Activated T-helper 1 cell treated with anti-CD3 and anti-CD28 coated beads, Interleukin-12 subunit alpha, Interleukin-12 subunit beta, Interleukin-2, Interleukin-4 antibody, amounts not matched to agents 30 ng/mL and 10 ng/mL and 1 ng/mL, durations not matched to agents 14 hours and 24 hours and 36 hours (primary cell): ENCODE measurements around the gene CFAP99. TPM values are rescaled to one million over a fixed set of nuclear protein-coding genes. Genes with fewer than 3 reads are reported as not detected.

Experiments used
- DNase-seq: peaks from one replicate; pipeline ENCODE4 v3.0.0; 2021; ENCODE audit warnings: low spot score
- H3K27ac Mint-ChIP-seq: one replicate; pipeline ENCODE4 v1.8.0; 2021; ENCODE audit warnings: mild to moderate bottlenecking, mixed read lengths
- H3K27me3 Mint-ChIP-seq: one replicate; pipeline ENCODE4 v1.8.0; 2022; ENCODE audit warnings: mild to moderate bottlenecking, moderate library complexity, mixed read lengths; ENCODE audit not compliant: insufficient read depth
- H3K36me3 Mint-ChIP-seq: one replicate; pipeline ENCODE4 v1.8.0; 2021; ENCODE audit warnings: low read depth, mixed read lengths
- H3K4me1 Mint-ChIP-seq: one replicate; pipeline ENCODE4 v1.8.0; 2021; ENCODE audit warnings: low read depth, mixed read lengths
- H3K4me3 Mint-ChIP-seq: one replicate; pipeline ENCODE4 v1.8.0; 2021; ENCODE audit warnings: mild to moderate bottlenecking, moderate library complexity, mixed read lengths
- H3K9me3 Mint-ChIP-seq: one replicate; pipeline ENCODE4 v1.8.0; 2021; ENCODE audit warnings: mixed read lengths
- intact Hi-C: fragments of 100-400 bp; cut with micrococcal nuclease; formaldehyde crosslinking; loops from one replicate; pipeline ENCODE4 v1.15.1; 2024
- total RNA-seq: library from RNA; stranded (reverse); gene quantifications from 2 replicates; pipeline ENCODE4 v1.2.3, GENCODE V29; 2022

The CFAP99 gene
- total RNA-seq, 1 donor from 2014 or later: not detected

- H3K27me3 Mint-ChIP-seq: no peaks in the 10 kb centered on the region
- peaks cover 24% of the 10 kb centered on the region for H3K36me3 Mint-ChIP-seq
- H3K9me3 Mint-ChIP-seq: no peaks in the 10 kb centered on the region
- intact Hi-C loops: no loop called here
- DNase-seq: no peak
- H3K4me1 Mint-ChIP-seq: peaks cover 61% of the 10 kb centered on the region
- H3K27ac Mint-ChIP-seq: no peak overlapping the region
- no peak overlapping the region for H3K4me3 Mint-ChIP-seq
Observed at GRCh38 chr4:2487632-2488031, 68.9 kb downstream of the CFAP99 start.

GRCh38 chr4:2489081-2489805, 70.5 kb downstream of the CFAP99 start:
- Mint-ChIP-seq H3K27ac (no peak overlapping the region), H3K4me3 (no peak overlapping the region), H3K4me1 (peaks cover 57% of the 10 kb centered on the region), H3K9me3 (no peaks in the 10 kb centered on the region), H3K27me3 (no peaks in the 10 kb centered on the region), H3K36me3 (peaks cover 30% of the 10 kb centered on the region)
- intact Hi-C loops: no loop called here
- DNase-seq: no peak

GRCh38 chr4:2489841-2490552, 71.2 kb downstream of the CFAP99 start:
- peaks cover 50% of the 10 kb centered on the region for H3K4me1 Mint-ChIP-seq
- intact Hi-C loops: no loop called here
- H3K27ac Mint-ChIP-seq: peak overlapping the region; percentile 29
- DNase-seq: no peak
- H3K27me3 Mint-ChIP-seq: no peaks in the 10 kb centered on the region
- H3K4me3 Mint-ChIP-seq: no peak overlapping the region
- no peaks in the 10 kb centered on the region for H3K9me3 Mint-ChIP-seq
- peaks cover 27% of the 10 kb centered on the region for H3K36me3 Mint-ChIP-seq

- H3K9me3 Mint-ChIP-seq: no peaks in the 10 kb centered on the region
- peaks cover 28% of the 10 kb centered on the region for H3K4me1 Mint-ChIP-seq
- peaks cover 39% of the 10 kb centered on the region for H3K36me3 Mint-ChIP-seq
- no peak overlapping the region for H3K4me3 Mint-ChIP-seq
- no peaks in the 10 kb centered on the region for H3K27me3 Mint-ChIP-seq
- H3K27ac Mint-ChIP-seq: no peak overlapping the region
- intact Hi-C loops: no loop called here
- DNase-seq: no peak
Observed at GRCh38 chr4:2492970-2493369, 74.2 kb downstream of the CFAP99 start.

GRCh38 chr4:2494992-2495391, 76.2 kb downstream of the CFAP99 start:
- Mint-ChIP-seq H3K9me3 (no peaks in the 10 kb centered on the region), H3K4me3 (no peak overlapping the region), H3K27ac (no peak overlapping the region), H3K27me3 (no peaks in the 10 kb centered on the region), H3K4me1 (peaks cover 22% of the 10 kb centered on the region), H3K36me3 (peaks cover 38% of the 10 kb centered on the region)
- intact Hi-C loops: no loop called here
- DNase-seq: no peak

- H3K36me3 Mint-ChIP-seq: peaks cover 37% of the 10 kb centered on the region
- no peaks in the 10 kb centered on the region for H3K27me3 Mint-ChIP-seq
- no peaks in the 10 kb centered on the region for H3K9me3 Mint-ChIP-seq
- no peak overlapping the region for H3K4me3 Mint-ChIP-seq
- intact Hi-C loops: no loop called here
- H3K4me1 Mint-ChIP-seq: peaks cover 27% of the 10 kb centered on the region
- no peak for DNase-seq
- H3K27ac Mint-ChIP-seq: no peak overlapping the region
Observed at GRCh38 chr4:2497324-2497723, 78.6 kb downstream of the CFAP99 start.

- Mint-ChIP-seq H3K27ac (no peak overlapping the region), H3K4me1 (peaks cover 22% of the 10 kb centered on the region), H3K36me3 (peaks cover 33% of the 10 kb centered on the region), H3K9me3 (no peaks in the 10 kb centered on the region), H3K4me3 (no peak overlapping the region), H3K27me3 (no peaks in the 10 kb centered on the region)
- intact Hi-C loops: no loop called here
- DNase-seq: no peak
Observed at GRCh38 chr4:2497931-2498330, 79.2 kb downstream of the CFAP99 start.

- peaks cover 24% of the 10 kb centered on the region for H3K36me3 Mint-ChIP-seq
- peak overlapping the region; percentile 18 for H3K27ac Mint-ChIP-seq
- no peaks in the 10 kb centered on the region for H3K9me3 Mint-ChIP-seq
- no peak overlapping the region for H3K4me3 Mint-ChIP-seq
- intact Hi-C loops: no loop called here
- no peak for DNase-seq
- H3K27me3 Mint-ChIP-seq: no peaks in the 10 kb centered on the region
- peaks cover 18% of the 10 kb centered on the region for H3K4me1 Mint-ChIP-seq
Observed at GRCh38 chr4:2500547-2500946, 81.8 kb downstream of the CFAP99 start.

GRCh38 chr4:2501034-2501594, 82.4 kb downstream of the CFAP99 start:
- H3K4me3 Mint-ChIP-seq: no peak overlapping the region
- peaks cover 23% of the 10 kb centered on the region for H3K36me3 Mint-ChIP-seq
- H3K4me1 Mint-ChIP-seq: peaks cover 18% of the 10 kb centered on the region
- no peaks in the 10 kb centered on the region for H3K9me3 Mint-ChIP-seq
- DNase-seq: no peak
- H3K27me3 Mint-ChIP-seq: no peaks in the 10 kb centered on the region
- H3K27ac Mint-ChIP-seq: no peak overlapping the region
- intact Hi-C loops: no loop called here

GRCh38 chr4:2503809-2504208, 85.1 kb downstream of the CFAP99 start:
- Mint-ChIP-seq H3K36me3 (peaks cover 28% of the 10 kb centered on the region), H3K4me1 (peaks cover 22% of the 10 kb centered on the region), H3K27ac (no peak overlapping the region), H3K9me3 (no peaks in the 10 kb centered on the region), H3K27me3 (no peaks in the 10 kb centered on the region), H3K4me3 (no peak overlapping the region)
- no peak for DNase-seq
- intact Hi-C loops: no loop called here

GRCh38 chr4:2507259-2507658, 88.5 kb downstream of the CFAP99 start:
- intact Hi-C loops: no loop called here
- peaks cover 19% of the 10 kb centered on the region for H3K4me1 Mint-ChIP-seq
- no peak overlapping the region for H3K27ac Mint-ChIP-seq
- H3K36me3 Mint-ChIP-seq: peaks cover 30% of the 10 kb centered on the region
- H3K4me3 Mint-ChIP-seq: no peak overlapping the region
- H3K9me3 Mint-ChIP-seq: no peaks in the 10 kb centered on the region
- DNase-seq: no peak
- H3K27me3 Mint-ChIP-seq: no peaks in the 10 kb centered on the region

- no peak for DNase-seq
- intact Hi-C loops: no loop called here
- H3K27ac Mint-ChIP-seq: no peak overlapping the region
- no peaks in the 10 kb centered on the region for H3K9me3 Mint-ChIP-seq
- H3K36me3 Mint-ChIP-seq: peaks cover 32% of the 10 kb centered on the region
- no peaks in the 10 kb centered on the region for H3K27me3 Mint-ChIP-seq
- H3K4me3 Mint-ChIP-seq: no peak overlapping the region
- H3K4me1 Mint-ChIP-seq: peaks cover 19% of the 10 kb centered on the region
Observed at GRCh38 chr4:2507855-2508254, 89.1 kb downstream of the CFAP99 start.
